Measurements from ENCODE around the gene HSD17B2. TPM values are rescaled to one million over a fixed set of nuclear protein-coding genes. Genes with fewer than 3 reads are reported as not detected.

The HSD17B2 gene
- polyA plus RNA-seq, 1 of the 3 experiments (the other 2 are of a cell fraction) = not detected

- Histone ChIP-seq H3K9me3 (no peaks in the 10 kb centered on the region), H3F3A (replicated peaks; ENCODE audit: insufficient read depth) (no peaks in the 10 kb centered on the region), H3K4me2 (no peak overlapping the region), H4K20me1 (ENCODE audit: insufficient read depth) (no peaks in the 10 kb centered on the region), H3K9me2 (no peaks in the 10 kb centered on the region), H3K4me3 (ENCODE audit: low read depth in 2 of 2, low read length in 1 of 2) (no peak overlapping the region), H3K9ac (no peak overlapping the region), H3K27ac (ENCODE audit: low read depth in 2 of 2, low read length in 1 of 2) (no peak overlapping the region), H2AFZ (ENCODE audit: low read depth) (no peak overlapping the region), H3K4me1 (ENCODE audit: control insufficient read depth in 1 of 2, insufficient read depth in 2 of 2, low read depth in 1 of 2, low read length in 1 of 2) (no peaks in the 10 kb centered on the region), H3K36me3 (replicated peaks in 1 of 2; ENCODE audit: control insufficient read depth in 1 of 2, insufficient read depth in 2 of 2, low read length in 1 of 2) (no peaks in the 10 kb centered on the region), H3K79me2 (ENCODE audit: insufficient read depth) (no peaks in the 10 kb centered on the region), H3K27me3 (ENCODE audit: insufficient read depth) (no peaks in the 10 kb centered on the region)
- TF ChIP-seq PBX3 (IDR thresholded peaks at IDR 0.05) (no peak), REST (IDR thresholded peaks at IDR 0.05; ENCODE audit: low read depth, low read length) (no peak), CTCF (IDR thresholded peaks at IDR 0.05) (no peak), GATA2 (CRISPR knock-in tag; IDR thresholded peaks at IDR 0.05) (no peak), RFX5 (IDR thresholded peaks at IDR 0.05; ENCODE audit: low read length) (no peak), SMC3 (IDR thresholded peaks at IDR 0.05; ENCODE audit: low read depth, low read length) (no peak), RXRA (IDR thresholded peaks at IDR 0.05; ENCODE audit: borderline replicate concordance, low read depth) (no peak), SIN3A (IDR thresholded peaks at IDR 0.05; ENCODE audit: borderline replicate concordance, low read depth, low read length) (no peak), IRF3 (IDR thresholded peaks at IDR 0.05; ENCODE audit: low read depth, low read length) (no peak), TCF12 (IDR thresholded peaks at IDR 0.05) (no peak), JUND (IDR thresholded peaks at IDR 0.05) (no peak), FOXJ3 (CRISPR knock-in tag; IDR thresholded peaks at IDR 0.05) (no peak), EZH2phosphoT487 (IDR thresholded peaks at IDR 0.05; ENCODE audit: borderline replicate concordance, low read depth) (no peak), NRF1 (IDR thresholded peaks at IDR 0.05; ENCODE audit: low read depth, low read length) (no peak), EP300 (IDR thresholded peaks at IDR 0.05; ENCODE audit: borderline replicate concordance in 1 of 2, low read depth in 1 of 2, low read length in 1 of 2) (no peak)
- WGBS (ENCODE audit: low lambda C conversion rate) = 70% methylated on average over 3 of the region's 3 CpGs
- POLR2A ChIA-PET = no interaction called here
- DNase-seq = no peak
- CTCF ChIA-PET = no interaction called here
Observed at GRCh38 chr16:82129881-82130280, 94.8 kb downstream of the HSD17B2 start.

Data from SK-N-SH (cell line).